ENCODE results near the gene ASPN.

DNA sequence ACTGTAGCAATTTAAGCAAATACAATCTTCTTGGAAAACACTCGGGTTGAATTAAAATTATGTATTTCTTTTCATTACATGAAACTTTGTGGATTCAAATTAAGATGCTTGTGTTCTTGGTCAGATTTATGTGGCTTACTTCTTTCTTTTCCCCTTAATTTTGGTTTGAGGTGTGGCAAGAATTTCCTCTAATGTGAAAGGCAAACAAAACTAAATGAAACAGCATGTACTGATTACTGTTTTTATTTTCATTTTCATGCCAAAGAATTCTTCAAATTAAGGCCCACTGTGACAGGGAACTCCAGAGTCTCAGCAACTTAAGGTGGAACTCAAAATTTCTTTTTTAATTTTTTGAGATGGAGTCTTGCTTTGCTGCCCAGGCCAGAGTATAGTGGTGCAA is 58.0 kb downstream of the ASPN start, which contains the start of gene OMD:
- TF ChIP-seq, protein P1, sequence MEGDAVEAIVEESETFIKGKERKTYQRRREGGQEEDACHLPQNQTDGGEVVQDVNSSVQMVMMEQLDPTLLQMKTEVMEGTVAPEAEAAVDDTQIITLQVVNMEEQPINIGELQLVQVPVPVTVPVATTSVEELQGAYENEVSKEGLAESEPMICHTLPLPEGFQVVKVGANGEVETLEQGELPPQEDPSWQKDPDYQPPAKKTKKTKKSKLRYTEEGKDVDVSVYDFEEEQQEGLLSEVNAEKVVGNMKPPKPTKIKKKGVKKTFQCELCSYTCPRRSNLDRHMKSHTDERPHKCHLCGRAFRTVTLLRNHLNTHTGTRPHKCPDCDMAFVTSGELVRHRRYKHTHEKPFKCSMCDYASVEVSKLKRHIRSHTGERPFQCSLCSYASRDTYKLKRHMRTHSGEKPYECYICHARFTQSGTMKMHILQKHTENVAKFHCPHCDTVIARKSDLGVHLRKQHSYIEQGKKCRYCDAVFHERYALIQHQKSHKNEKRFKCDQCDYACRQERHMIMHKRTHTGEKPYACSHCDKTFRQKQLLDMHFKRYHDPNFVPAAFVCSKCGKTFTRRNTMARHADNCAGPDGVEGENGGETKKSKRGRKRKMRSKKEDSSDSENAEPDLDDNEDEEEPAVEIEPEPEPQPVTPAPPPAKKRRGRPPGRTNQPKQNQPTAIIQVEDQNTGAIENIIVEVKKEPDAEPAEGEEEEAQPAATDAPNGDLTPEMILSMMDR (conservative IDR thresholded peaks at IDR 0.05 in 1 of 2, IDR thresholded peaks at IDR 0.05 in 1 of 2; ENCODE audit: extremely low read depth in 1 of 2, insufficient read depth in 1 of 2, low read depth in 1 of 2, low read length in 2 of 2), result no peak
- no peak for TF ChIP-seq EZH2 (IDR thresholded peaks at IDR 0.05; ENCODE audit: borderline replicate concordance, low read length)
